GM13977 (cell line): ENCODE data around the gene TECPR2.
"Not testable (repeated sequence)": the region's sequence is repeated elsewhere in the genome, so short reads cannot be mapped to it uniquely, and the experiment has no call there.

Experiments
- DNase-seq: peaks from one replicate; pipeline ENCODE4 v3.0.0; 2012; ENCODE audit warnings: low spot score
- in situ Hi-C: fragments of 300-500 bp; cut with MboI; formaldehyde crosslinking; loops from one replicate; pipeline ENCODE4 v1.12.0; 2022; ENCODE audit warnings: low sequenced_read_pairs, low pct_unique_long_range_greater_than_20kb, mixed read lengths, inconsistent platforms; ENCODE audit not compliant: unreplicated experiment
- TF ChIP-seq, protein P1 (sequence below): IDR thresholded peaks from 2 replicates; pipeline ENCODE4 v1.5.1; 2012; ENCODE audit warnings: mild to moderate bottlenecking, control low read depth; ENCODE audit not compliant: insufficient read depth; ENCODE audit errors: extremely low read depth, missing control alignments

TECPR2 gene

GRCh38 chr14:102321456-102322422, 41.0 kb upstream of the TECPR2 start:
- in situ Hi-C loops: loop anchor here (25.0 kb wide), 2 partner anchors 359 to 609 kb away; partner anchors contain the start of gene DYNC1H1

DNA sequence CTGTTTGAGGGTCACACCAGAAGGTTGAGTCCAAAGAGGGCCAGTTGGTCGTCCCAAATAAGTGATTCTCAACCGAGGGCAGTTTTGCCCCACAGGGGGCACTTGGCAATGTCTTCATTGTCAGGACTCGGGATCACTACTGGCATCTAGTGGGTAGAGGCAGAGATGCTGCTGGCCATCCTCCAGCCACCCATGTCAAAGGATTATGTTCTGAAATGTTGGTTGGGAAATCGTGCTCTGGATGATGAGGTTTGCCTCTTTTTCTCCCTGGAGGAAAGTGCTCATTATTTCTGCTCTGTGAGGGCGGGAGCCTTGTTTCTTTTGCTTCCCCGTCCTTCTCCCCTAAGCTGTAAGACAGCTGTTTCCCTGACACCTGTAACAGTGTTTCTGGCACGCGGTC, 39.6 kb upstream of the TECPR2 start:
- TF ChIP-seq, protein P1, sequence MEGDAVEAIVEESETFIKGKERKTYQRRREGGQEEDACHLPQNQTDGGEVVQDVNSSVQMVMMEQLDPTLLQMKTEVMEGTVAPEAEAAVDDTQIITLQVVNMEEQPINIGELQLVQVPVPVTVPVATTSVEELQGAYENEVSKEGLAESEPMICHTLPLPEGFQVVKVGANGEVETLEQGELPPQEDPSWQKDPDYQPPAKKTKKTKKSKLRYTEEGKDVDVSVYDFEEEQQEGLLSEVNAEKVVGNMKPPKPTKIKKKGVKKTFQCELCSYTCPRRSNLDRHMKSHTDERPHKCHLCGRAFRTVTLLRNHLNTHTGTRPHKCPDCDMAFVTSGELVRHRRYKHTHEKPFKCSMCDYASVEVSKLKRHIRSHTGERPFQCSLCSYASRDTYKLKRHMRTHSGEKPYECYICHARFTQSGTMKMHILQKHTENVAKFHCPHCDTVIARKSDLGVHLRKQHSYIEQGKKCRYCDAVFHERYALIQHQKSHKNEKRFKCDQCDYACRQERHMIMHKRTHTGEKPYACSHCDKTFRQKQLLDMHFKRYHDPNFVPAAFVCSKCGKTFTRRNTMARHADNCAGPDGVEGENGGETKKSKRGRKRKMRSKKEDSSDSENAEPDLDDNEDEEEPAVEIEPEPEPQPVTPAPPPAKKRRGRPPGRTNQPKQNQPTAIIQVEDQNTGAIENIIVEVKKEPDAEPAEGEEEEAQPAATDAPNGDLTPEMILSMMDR: peak; percentile 49
- in situ Hi-C loops: loop anchor here (25.0 kb wide), 2 partner anchors 361 to 611 kb away; partner anchors contain the start of gene DYNC1H1
- no peak for DNase-seq

More at GRCh38 chr14:102321456-102322422, 41.0 kb upstream of the TECPR2 start:
- DNase-seq: no peak
- TF ChIP-seq, protein P1: no peak

- TF ChIP-seq, protein P1: no peak
- no peak for DNase-seq
- in situ Hi-C loops: no loop called here
These were observed 36.9 kb upstream of the TECPR2 start for GRCh38 chr14:102325791-102326345.

- in situ Hi-C loops: no loop called here
- TF ChIP-seq, protein P1: no peak
- no peak for DNase-seq
These were observed 36.2 kb upstream of the TECPR2 start for GRCh38 chr14:102326583-102326982.

GRCh38 chr14:102329381-102329780, 33.4 kb upstream of the TECPR2 start:
- DNase-seq, in situ Hi-C loops: not testable (repeated sequence)

- no peak for DNase-seq
- TF ChIP-seq, protein P1: no peak
- in situ Hi-C loops: no loop called here
These were observed 31.9 kb upstream of the TECPR2 start for GRCh38 chr14:102330806-102331205.

- no peak for DNase-seq
- in situ Hi-C loops: no loop called here
- TF ChIP-seq, protein P1: no peak
These were observed 29.4 kb upstream of the TECPR2 start for GRCh38 chr14:102333390-102333789.
